ENCODE results near the gene TPSG1. TPM values are rescaled to one million over a fixed set of nuclear protein-coding genes. Genes with fewer than 3 reads are reported as not detected.

TPSG1 gene
- total RNA-seq, 2 donors from 2014 or later: not detected

GRCh38 chr16:1211451-1212268, 13.4 kb downstream of the TPSG1 start:
- 83 to 90% methylated on average over 29 to 46 of the region's 65 CpGs for WGBS, 2 donors
- ATAC-seq (no peak), DNase-seq (no peak)
- intact Hi-C loops (cut with DNase I): no loop called here
- Histone ChIP-seq H3K27me3 (no peaks in the 10 kb centered on the region), H3K4me3 (no peak overlapping the region), H3K36me3 (replicated peaks in 1 of 2; ENCODE audit: insufficient read depth in 1 of 2, low read depth in 2 of 2) (no peaks in the 10 kb centered on the region), H3K4me1 (no peaks in the 10 kb centered on the region), H3K9me3 (no peaks in the 10 kb centered on the region), H3K27ac (no peak overlapping the region)
- no peak for TF ChIP-seq CTCF (IDR thresholded peaks at IDR 0.05)
- no peak for TF ChIP-seq POLR2A (IDR thresholded peaks at IDR 0.05)

- Histone ChIP-seq H3K36me3 (replicated peaks in 1 of 2; ENCODE audit: insufficient read depth in 1 of 2, low read depth in 2 of 2) (no peaks in the 10 kb centered on the region), H3K27me3 (no peaks in the 10 kb centered on the region), H3K27ac (no peak overlapping the region), H3K4me3 (no peak overlapping the region), H3K9me3 (no peaks in the 10 kb centered on the region), H3K4me1 (no peaks in the 10 kb centered on the region)
- ATAC-seq (no peak), DNase-seq (no peak)
- WGBS, 2 donors: 77 to 83% methylated on average over 17 to 21 of the region's 23 CpGs
- intact Hi-C loops (cut with DNase I): no loop called here
- TF ChIP-seq CTCF (IDR thresholded peaks at IDR 0.05): no peak
- no peak for TF ChIP-seq POLR2A (IDR thresholded peaks at IDR 0.05)
Observed at GRCh38 chr16:1210461-1210860, 14.6 kb downstream of the TPSG1 start.

GRCh38 chr16:1209081-1209480, 16.0 kb downstream of the TPSG1 start:
- DNase-seq (no peak), ATAC-seq (no peak)
- no peak overlapping the region for H3K4me3 ChIP-seq
- H3K4me1 ChIP-seq: no peaks in the 10 kb centered on the region
- no peaks in the 10 kb centered on the region for H3K36me3 ChIP-seq (replicated peaks in 1 of 2; ENCODE audit: insufficient read depth in 1 of 2, low read depth in 2 of 2)
- H3K27me3 ChIP-seq: no peaks in the 10 kb centered on the region
- no peak overlapping the region for H3K27ac ChIP-seq
- 83% methylated on average over 24 of the region's 43 CpGs; no CpG with 5 or more reads in 1 of the 2 donors for WGBS, 2 donors
- TF ChIP-seq POLR2A (IDR thresholded peaks at IDR 0.05): no peak
- TF ChIP-seq CTCF (IDR thresholded peaks at IDR 0.05): no peak
- intact Hi-C loops (cut with DNase I): no loop called here
- no peaks in the 10 kb centered on the region for H3K9me3 ChIP-seq

- H3K36me3 ChIP-seq (replicated peaks in 1 of 2; ENCODE audit: insufficient read depth in 1 of 2, low read depth in 2 of 2): no peaks in the 10 kb centered on the region
- intact Hi-C loops (cut with DNase I): no loop called here
- ATAC-seq: no peak
- no peaks in the 10 kb centered on the region for H3K9me3 ChIP-seq
- H3K4me3 ChIP-seq: no peak overlapping the region
- TF ChIP-seq CTCF (IDR thresholded peaks at IDR 0.05) (no peak), POLR2A (IDR thresholded peaks at IDR 0.05) (no peak)
- H3K4me1 ChIP-seq: no peaks in the 10 kb centered on the region
- no peak for DNase-seq
- WGBS, 2 donors: 58 to 70% methylated on average over 5 to 20 of the region's 22 CpGs
- no peak overlapping the region for H3K27ac ChIP-seq
- H3K27me3 ChIP-seq: no peaks in the 10 kb centered on the region
Observed at GRCh38 chr16:1208239-1208830, 16.7 kb downstream of the TPSG1 start.
